Measurements from ENCODE around the gene PHLDB2.

GRCh38 chr3:111823341-111823855 is 35.7 kb upstream of the PHLDB2 start:
- TF ChIP-seq POLR2A (IDR thresholded peaks at IDR 0.05; ENCODE audit: low read depth, low read length) = no peak
- no peak for TF ChIP-seq TAF1 (IDR thresholded peaks at IDR 0.05; ENCODE audit: low read depth, low read length)
- no peak for TF ChIP-seq POLR2AphosphoS5 (IDR thresholded peaks at IDR 0.05; ENCODE audit: low read depth, low read length)
- TF ChIP-seq SPI1 (IDR thresholded peaks at IDR 0.05; ENCODE audit: low read depth, low read length) = no peak
- no peak for TF ChIP-seq PAX5 (IDR thresholded peaks at IDR 0.05; ENCODE audit: insufficient read depth, low read length, severe bottlenecking)

Data from GM12891 (cell line).